Vagina (tissue), 2 donors: ENCODE results near the gene CYP19A1. TPM values are rescaled to one million over a fixed set of nuclear protein-coding genes. Genes with fewer than 3 reads are reported as not detected.

Source experiments
- DNase-seq, 2 donors: peaks; one replicate each; pipeline ENCODE4 v3.0.0-alpha.2; 2017; ENCODE audit errors: extremely low spot score in 2 of 2
- H3K27ac ChIP-seq: fragments of 200-600 bp; sonication (generic); one replicate; pipeline ENCODE4 v1.5.1; 2019
- H3K27me3 ChIP-seq: fragments of 200-600 bp; sonication (generic); one replicate; pipeline ENCODE4 v1.5.1; 2019
- H3K36me3 ChIP-seq, 2 donors: fragments of 200-600 bp; sonication (generic); one replicate each; pipeline ENCODE4 v1.5.1; 2017 to 2019
- H3K4me1 ChIP-seq: fragments of 200-600 bp; sonication (generic); one replicate; pipeline ENCODE4 v1.5.1; 2019
- H3K4me3 ChIP-seq, 2 donors: fragments of 200-600 bp; sonication (generic); 1 replicate in 1 of 2; 2 replicates in 1 of 2; pipeline ENCODE4 v1.5.1; 2016 to 2019
- H3K9me3 ChIP-seq: fragments of 200-600 bp; sonication (generic); one replicate; pipeline ENCODE4 v1.5.1; 2019
- POLR2A ChIP-seq, 2 donors: fragments of 450-650 bp; IDR thresholded peaks; one replicate each; pipeline ENCODE4 v1.6.1; 2017; ENCODE audit warnings: antibody characterized with exemption in 2 of 2, mild to moderate bottlenecking in 2 of 2, moderate library complexity in 2 of 2
- POLR2AphosphoS5 ChIP-seq, 2 donors: sonication (generic); formaldehyde crosslinking; IDR thresholded peaks; one replicate each; pipeline ENCODE4 v1.9.0; 2017; ENCODE audit warnings: antibody characterized with exemption in 2 of 2, mild to moderate bottlenecking in 2 of 2, low read depth in 1 of 2; ENCODE audit not compliant: insufficient read depth in 1 of 2
- intact Hi-C: fragments of 100-400 bp; cut with DNase I; formaldehyde crosslinking; loops from one replicate; pipeline ENCODE4 v1.15.1; 2023
- total RNA-seq: library from RNA; depleted of rRNA; stranded (reverse); fragments of >200 nt; gene quantifications from one replicate; pipeline ENCODE4 v1.2.3, GENCODE V29; 2016
- TF ChIP-seq, protein P1 (sequence below), 3 experiments: fragments of 450-650 bp in 2 of 3; fragments of 200-600 bp in 1 of 3; sonication (generic) in 1 of 3; IDR thresholded peaks; one replicate each; pipeline ENCODE4 v1.5.1; 2017 to 2019; ENCODE audit warnings: antibody characterized with exemption in 3 of 3, mild to moderate bottlenecking in 2 of 3, moderate library complexity in 2 of 3

CYP19A1 gene
- total RNA-seq, 1 donor from 2014 or later: 8.8 TPM

DNA sequence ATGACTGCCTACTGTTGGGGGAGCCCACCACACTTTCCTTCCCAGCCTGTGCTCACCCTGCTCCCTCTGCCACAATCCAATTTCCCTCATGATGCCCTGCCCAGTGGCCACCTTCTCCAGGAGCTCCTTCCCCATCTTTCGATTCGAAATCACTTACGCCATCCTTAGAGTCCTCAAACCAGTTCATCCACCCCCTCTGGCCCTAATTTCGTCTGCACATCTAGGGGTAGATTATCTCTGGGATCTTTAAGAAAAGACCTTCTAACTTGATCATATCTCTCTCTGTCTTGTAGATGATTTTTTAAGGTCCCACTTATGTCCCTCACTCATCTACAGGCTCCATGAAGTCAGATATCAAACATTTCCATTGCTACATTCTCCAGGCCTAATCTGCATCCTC, 17.1 kb downstream of the CYP19A1 start:
- H3K9me3 ChIP-seq: no peaks in the 10 kb centered on the region
- no peaks in the 10 kb centered on the region for H3K27me3 ChIP-seq
- TF ChIP-seq POLR2A (IDR thresholded peaks at IDR 0.05) (no peak), POLR2AphosphoS5 (IDR thresholded peaks at IDR 0.05; ENCODE audit: insufficient read depth in 1 of 2, low read depth in 1 of 2) (no peak)
- TF ChIP-seq, protein P1, sequence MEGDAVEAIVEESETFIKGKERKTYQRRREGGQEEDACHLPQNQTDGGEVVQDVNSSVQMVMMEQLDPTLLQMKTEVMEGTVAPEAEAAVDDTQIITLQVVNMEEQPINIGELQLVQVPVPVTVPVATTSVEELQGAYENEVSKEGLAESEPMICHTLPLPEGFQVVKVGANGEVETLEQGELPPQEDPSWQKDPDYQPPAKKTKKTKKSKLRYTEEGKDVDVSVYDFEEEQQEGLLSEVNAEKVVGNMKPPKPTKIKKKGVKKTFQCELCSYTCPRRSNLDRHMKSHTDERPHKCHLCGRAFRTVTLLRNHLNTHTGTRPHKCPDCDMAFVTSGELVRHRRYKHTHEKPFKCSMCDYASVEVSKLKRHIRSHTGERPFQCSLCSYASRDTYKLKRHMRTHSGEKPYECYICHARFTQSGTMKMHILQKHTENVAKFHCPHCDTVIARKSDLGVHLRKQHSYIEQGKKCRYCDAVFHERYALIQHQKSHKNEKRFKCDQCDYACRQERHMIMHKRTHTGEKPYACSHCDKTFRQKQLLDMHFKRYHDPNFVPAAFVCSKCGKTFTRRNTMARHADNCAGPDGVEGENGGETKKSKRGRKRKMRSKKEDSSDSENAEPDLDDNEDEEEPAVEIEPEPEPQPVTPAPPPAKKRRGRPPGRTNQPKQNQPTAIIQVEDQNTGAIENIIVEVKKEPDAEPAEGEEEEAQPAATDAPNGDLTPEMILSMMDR (IDR thresholded peaks at IDR 0.05): no peak
- H3K4me1 ChIP-seq: peaks cover 12% of the 10 kb centered on the region
- DNase-seq: no peak
- no peak overlapping the region for H3K4me3 ChIP-seq
- intact Hi-C loops: no loop called here
- H3K27ac ChIP-seq: no peak overlapping the region
- H3K36me3 ChIP-seq: no peaks in the 10 kb centered on the region

DNA sequence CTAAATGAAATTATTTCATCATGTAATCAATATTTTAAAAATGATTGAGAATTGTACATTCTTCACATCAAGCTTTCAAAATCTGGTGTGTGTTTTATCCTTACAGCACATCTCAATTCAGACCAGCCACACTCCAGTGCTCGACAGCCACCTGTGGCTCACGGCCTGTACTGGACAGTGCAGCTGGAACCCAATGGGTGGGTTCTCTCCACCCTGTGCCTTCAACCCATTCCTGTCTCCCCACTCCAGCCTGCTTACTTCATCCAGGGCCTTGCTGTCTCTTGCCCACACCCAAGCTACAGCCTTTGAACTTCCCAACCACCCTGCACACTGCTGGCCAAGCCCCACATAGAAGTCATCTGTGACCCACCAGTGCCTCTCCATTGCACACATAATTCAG, 17.6 kb downstream of the CYP19A1 start:
- no peak overlapping the region for H3K27ac ChIP-seq
- no peaks in the 10 kb centered on the region for H3K36me3 ChIP-seq
- no peak for TF ChIP-seq POLR2AphosphoS5 (IDR thresholded peaks at IDR 0.05; ENCODE audit: insufficient read depth in 1 of 2, low read depth in 1 of 2)
- TF ChIP-seq POLR2A (IDR thresholded peaks at IDR 0.05): no peak
- TF ChIP-seq, protein P1 (IDR thresholded peaks at IDR 0.05): no peak
- H3K27me3 ChIP-seq: no peaks in the 10 kb centered on the region
- no peaks in the 10 kb centered on the region for H3K9me3 ChIP-seq
- intact Hi-C loops: no loop called here
- H3K4me3 ChIP-seq: no peak overlapping the region
- peaks cover 12% of the 10 kb centered on the region for H3K4me1 ChIP-seq
- DNase-seq: no peak

DNA sequence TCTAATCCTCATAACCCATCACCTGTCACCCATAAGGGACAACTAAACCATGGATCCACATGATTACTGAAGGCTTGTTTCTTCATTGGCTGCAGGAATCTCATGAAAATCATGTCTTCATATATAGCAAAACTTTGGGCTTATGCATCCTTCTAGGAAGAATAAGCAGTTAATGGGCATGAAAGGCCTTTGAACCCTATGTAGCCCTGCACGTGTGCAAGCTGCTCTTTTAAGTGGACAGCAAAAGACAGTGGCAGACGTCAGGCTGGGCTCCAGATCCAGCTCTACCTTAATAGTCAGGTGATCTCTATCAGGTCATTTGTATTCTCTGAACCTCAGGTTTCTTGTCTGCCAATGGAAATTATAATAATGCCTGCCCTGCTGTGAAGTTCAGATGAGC, 18.9 kb downstream of the CYP19A1 start:
- Histone ChIP-seq H3K36me3 (no peaks in the 10 kb centered on the region), H3K4me3 (no peak overlapping the region), H3K27ac (no peak overlapping the region), H3K4me1 (peaks cover 12% of the 10 kb centered on the region), H3K9me3 (no peaks in the 10 kb centered on the region), H3K27me3 (no peaks in the 10 kb centered on the region)
- intact Hi-C loops: no loop called here
- TF ChIP-seq, protein P1 (IDR thresholded peaks at IDR 0.05): no peak
- no peak for TF ChIP-seq POLR2A (IDR thresholded peaks at IDR 0.05)
- TF ChIP-seq POLR2AphosphoS5 (IDR thresholded peaks at IDR 0.05; ENCODE audit: insufficient read depth in 1 of 2, low read depth in 1 of 2): no peak
- no peak for DNase-seq

DNA sequence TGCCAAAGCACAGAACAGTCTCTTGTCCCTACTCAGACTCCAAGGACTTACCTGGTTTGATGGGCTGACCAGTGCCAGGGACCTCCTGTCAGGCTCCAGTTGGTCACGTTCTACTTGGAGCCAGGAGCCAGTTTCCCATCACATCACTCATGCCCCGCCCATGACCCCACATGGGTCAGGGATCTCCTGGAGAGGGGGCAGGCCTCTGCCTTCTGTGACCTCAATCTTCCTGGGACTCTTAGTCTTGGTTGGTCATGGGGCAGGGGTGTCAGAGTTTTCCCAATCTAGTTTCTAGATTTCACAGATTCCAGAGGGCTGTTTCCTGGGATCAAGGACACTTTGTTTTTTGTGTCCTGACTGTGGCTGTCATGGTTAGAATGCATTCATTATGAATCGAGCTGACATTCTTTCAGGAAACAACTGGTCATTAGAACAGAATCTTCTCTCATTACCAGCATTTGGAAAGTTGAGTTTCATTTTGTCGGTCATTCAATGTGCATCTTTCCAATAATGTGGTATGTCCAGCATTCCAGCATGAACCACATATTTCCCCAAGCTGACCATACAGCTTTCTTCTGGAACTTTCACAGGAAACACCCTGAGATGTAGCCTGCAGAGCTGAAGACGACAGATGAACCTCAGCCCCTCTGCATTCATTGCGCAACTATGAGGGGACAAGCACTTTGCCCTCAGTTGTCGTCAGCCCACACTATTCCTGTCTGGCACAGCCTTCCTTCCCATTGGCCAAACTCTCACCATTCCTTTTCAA, 19.8 kb downstream of the CYP19A1 start:
- no peaks in the 10 kb centered on the region for H3K27me3 ChIP-seq
- H3K4me1 ChIP-seq: peaks cover 12% of the 10 kb centered on the region
- intact Hi-C loops: no loop called here
- no peaks in the 10 kb centered on the region for H3K9me3 ChIP-seq
- H3K27ac ChIP-seq: no peak overlapping the region
- DNase-seq: no peak
- no peaks in the 10 kb centered on the region for H3K36me3 ChIP-seq
- no peak overlapping the region for H3K4me3 ChIP-seq
- TF ChIP-seq POLR2AphosphoS5 (IDR thresholded peaks at IDR 0.05; ENCODE audit: insufficient read depth in 1 of 2, low read depth in 1 of 2): no peak
- TF ChIP-seq, protein P1 (IDR thresholded peaks at IDR 0.05): no peak
- no peak for TF ChIP-seq POLR2A (IDR thresholded peaks at IDR 0.05)

DNA sequence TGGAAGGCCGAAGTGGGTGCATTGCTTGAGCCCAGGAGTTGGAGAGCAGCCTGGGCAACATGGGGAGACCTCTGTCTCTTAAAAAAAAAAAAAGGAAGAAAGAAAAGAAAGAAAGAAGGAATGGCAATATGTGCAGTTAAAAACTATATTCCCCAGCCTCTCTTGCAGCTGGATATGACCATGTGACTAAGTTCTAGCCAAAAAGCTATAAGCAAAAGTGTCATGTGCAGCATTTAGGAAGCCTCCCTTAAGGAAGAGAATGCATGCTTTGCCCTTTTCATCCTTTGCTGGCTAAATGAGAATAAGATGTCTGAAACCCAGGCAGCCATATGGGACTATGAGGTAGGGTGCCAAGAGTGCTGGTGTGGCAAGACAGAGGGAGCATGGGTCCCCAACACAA, 21.8 kb downstream of the CYP19A1 start:
- Histone ChIP-seq H3K4me3 (no peak overlapping the region), H3K9me3 (no peaks in the 10 kb centered on the region), H3K36me3 (no peaks in the 10 kb centered on the region), H3K27me3 (no peaks in the 10 kb centered on the region), H3K4me1 (no peaks in the 10 kb centered on the region), H3K27ac (no peak overlapping the region)
- TF ChIP-seq POLR2AphosphoS5 (IDR thresholded peaks at IDR 0.05; ENCODE audit: insufficient read depth in 1 of 2, low read depth in 1 of 2): no peak
- DNase-seq: no peak
- intact Hi-C loops: no loop called here
